HT1080 (cell line): ENCODE data around the gene LRRC26. TPM values are rescaled to one million over a fixed set of nuclear protein-coding genes. Genes with fewer than 3 reads are reported as not detected.

Experiments used
- DNase-seq: peaks from one replicate; pipeline ENCODE4 v3.0.0-alpha.2; 2015; ENCODE audit warnings: low read depth
- total RNA-seq: library from RNA; depleted of rRNA; stranded (reverse); fragments of >200 nt; shearing (Covaris generic); gene quantifications from 2 replicates; pipeline ENCODE4 v1.2.3, GENCODE V29; 2014

LRRC26 gene
- total RNA-seq, 1 experiment from 2014 or later = not detected

GRCh38 chr9:137184881-137185660, 15.2 kb upstream of the LRRC26 start:
- no peak for DNase-seq

- no peak for DNase-seq
Measured at GRCh38 chr9:137183980-137184595, 14.2 kb upstream of the LRRC26 start.

GRCh38 chr9:137182836-137183235, 13.0 kb upstream of the LRRC26 start:
- no peak for DNase-seq

- no peak for DNase-seq
Measured at GRCh38 chr9:137181680-137182079, 11.8 kb upstream of the LRRC26 start.

GRCh38 chr9:137180491-137180890, 10.6 kb upstream of the LRRC26 start:
- DNase-seq = no peak

GRCh38 chr9:137179761-137180160, 9.9 kb upstream of the LRRC26 start:
- no peak for DNase-seq

GRCh38 chr9:137178939-137179630, 9.2 kb upstream of the LRRC26 start:
- DNase-seq = no peak

- DNase-seq = peak; percentile 33
Measured at GRCh38 chr9:137178201-137178938, 8.5 kb upstream of the LRRC26 start.

- peak; percentile 49 for DNase-seq
Measured at GRCh38 chr9:137176302-137177182, 6.7 kb upstream of the LRRC26 start.

- DNase-seq = no peak
Measured at GRCh38 chr9:137175345-137175961, 5.6 kb upstream of the LRRC26 start.

- DNase-seq = no peak
Measured at GRCh38 chr9:137174722-137175293, 5.0 kb upstream of the LRRC26 start.

GRCh38 chr9:137173796-137174664, 4.2 kb upstream of the LRRC26 start:
- no peak for DNase-seq

- DNase-seq = no peak
Measured at GRCh38 chr9:137172901-137173795, 3.3 kb upstream of the LRRC26 start.

GRCh38 chr9:137171149-137171900, 1.5 kb upstream of the LRRC26 start:
- no peak for DNase-seq

GRCh38 chr9:137170486-137171148, 766 bp upstream of the LRRC26 start:
- no peak for DNase-seq
